ENCODE data around the gene ZIC4.
A peak's percentile ranks its signal among the peaks of the same experiment; 100 is the strongest.

ZIC4 gene

GRCh38 chr3:147422196-147422595, 15.9 kb upstream of the ZIC4 start:
- Mint-ChIP-seq H3K27ac (no peak overlapping the region), H3K4me1 (peaks cover 4 to 7% of the 10 kb centered on the region in 2 donors), H3K9me3 (peaks cover 4% of the 10 kb centered on the region in 2 donors), H3K4me3 (no peak overlapping the region), H3K36me3 (peaks cover 2 to 3% of the 10 kb centered on the region in 2 donors), H3K27me3 (peaks cover 54 to 73% of the 10 kb centered on the region in 2 donors)
- DNase-seq (no peak), ATAC-seq (replicated peaks) (no peak)

GRCh38 chr3:147421184-147421912, 15.0 kb upstream of the ZIC4 start:
- no peak for DNase-seq
- H3K4me1 Mint-ChIP-seq: peaks cover 4 to 7% of the 10 kb centered on the region in 2 donors

GRCh38 chr3:147420353-147421183, 14.2 kb upstream of the ZIC4 start:
- H3K4me1 Mint-ChIP-seq: peaks cover 4 to 7% of the 10 kb centered on the region in 2 donors
- no peak for DNase-seq
- H3K9me3 Mint-ChIP-seq: peaks cover 4% of the 10 kb centered on the region in 2 donors
- no peak overlapping the region for H3K4me3 Mint-ChIP-seq
- H3K27ac Mint-ChIP-seq: peak overlapping the region; percentile 67
- ATAC-seq (replicated peaks): no peak
- H3K36me3 Mint-ChIP-seq: peaks cover 2 to 3% of the 10 kb centered on the region in 2 donors
- H3K27me3 Mint-ChIP-seq: peaks cover 54 to 81% of the 10 kb centered on the region in 2 donors

More at GRCh38 chr3:147421184-147421912, 15.0 kb upstream of the ZIC4 start:
- Mint-ChIP-seq H3K4me3 (no peak overlapping the region), H3K9me3 (peaks cover 4% of the 10 kb centered on the region in 2 donors), H3K36me3 (peaks cover 2 to 3% of the 10 kb centered on the region in 2 donors), H3K27ac (peak overlapping the region; percentile 31), H3K27me3 (peaks cover 54 to 80% of the 10 kb centered on the region in 2 donors)
- no peak for ATAC-seq (replicated peaks)

- peaks cover 4% of the 10 kb centered on the region in 2 donors for H3K9me3 Mint-ChIP-seq
- peaks cover 4 to 7% of the 10 kb centered on the region in 2 donors for H3K4me1 Mint-ChIP-seq
- H3K27ac Mint-ChIP-seq: peak overlapping the region; percentile 49
- DNase-seq (no peak), ATAC-seq (replicated peaks) (no peak)
- H3K36me3 Mint-ChIP-seq: peaks cover 2 to 3% of the 10 kb centered on the region in 2 donors
- peak overlapping the region; percentile 11 to 39 for H3K4me3 Mint-ChIP-seq
- peaks cover 58 to 86% of the 10 kb centered on the region in 2 donors for H3K27me3 Mint-ChIP-seq
These were observed 13.5 kb upstream of the ZIC4 start for GRCh38 chr3:147419781-147420224.

- Mint-ChIP-seq H3K4me3 (peak overlapping the region; percentile 11 to 39), H3K36me3 (peaks cover 2 to 3% of the 10 kb centered on the region in 2 donors), H3K4me1 (peaks cover 4 to 7% of the 10 kb centered on the region in 2 donors), H3K27me3 (peaks cover 63 to 86% of the 10 kb centered on the region in 2 donors), H3K9me3 (peaks cover 4% of the 10 kb centered on the region in 2 donors), H3K27ac (peak overlapping the region; percentile 77)
- no peak for ATAC-seq (replicated peaks)
- DNase-seq: no peak
These were observed 12.7 kb upstream of the ZIC4 start for GRCh38 chr3:147418808-147419701.

GRCh38 chr3:147418371-147418781, 12.0 kb upstream of the ZIC4 start:
- H3K27ac Mint-ChIP-seq: peak overlapping the region; percentile 77
- H3K4me3 Mint-ChIP-seq: no peak overlapping the region
- DNase-seq (no peak), ATAC-seq (replicated peaks) (no peak)
- peaks cover 0 to 3% of the 10 kb centered on the region in 2 donors for H3K36me3 Mint-ChIP-seq
- peaks cover 60 to 85% of the 10 kb centered on the region in 2 donors for H3K27me3 Mint-ChIP-seq
- H3K9me3 Mint-ChIP-seq: peaks cover 2 to 4% of the 10 kb centered on the region in 2 donors
- H3K4me1 Mint-ChIP-seq: peaks cover 5 to 12% of the 10 kb centered on the region in 2 donors

GRCh38 chr3:147417551-147418295, 11.4 kb upstream of the ZIC4 start:
- DNase-seq (no peak), ATAC-seq (replicated peaks) (no peak)
- H3K4me3 Mint-ChIP-seq: no peak overlapping the region

GRCh38 chr3:147416931-147417330, 10.6 kb upstream of the ZIC4 start:
- H3K4me1 Mint-ChIP-seq: peaks cover 11 to 22% of the 10 kb centered on the region in 2 donors
- H3K27me3 Mint-ChIP-seq: peaks cover 57 to 83% of the 10 kb centered on the region in 2 donors
- H3K36me3 Mint-ChIP-seq: peaks cover 0 to 3% of the 10 kb centered on the region in 2 donors
- H3K9me3 Mint-ChIP-seq: peaks cover 4% of the 10 kb centered on the region in 2 donors
- DNase-seq (no peak), ATAC-seq (replicated peaks) (no peak)
- H3K27ac Mint-ChIP-seq: no peak overlapping the region
- no peak overlapping the region for H3K4me3 Mint-ChIP-seq

More at GRCh38 chr3:147417551-147418295, 11.4 kb upstream of the ZIC4 start:
- H3K27ac Mint-ChIP-seq: no peak overlapping the region
- peaks cover 0 to 3% of the 10 kb centered on the region in 2 donors for H3K36me3 Mint-ChIP-seq
- peaks cover 8 to 17% of the 10 kb centered on the region in 2 donors for H3K4me1 Mint-ChIP-seq
- H3K9me3 Mint-ChIP-seq: peaks cover 2 to 4% of the 10 kb centered on the region in 2 donors
- peaks cover 60 to 85% of the 10 kb centered on the region in 2 donors for H3K27me3 Mint-ChIP-seq

GRCh38 chr3:147415874-147416273, 9.5 kb upstream of the ZIC4 start:
- no peak for DNase-seq
- no peak overlapping the region for H3K27ac Mint-ChIP-seq

GRCh38 chr3:147415286-147415685, 8.9 kb upstream of the ZIC4 start:
- Mint-ChIP-seq H3K9me3 (peaks cover 4 to 6% of the 10 kb centered on the region in 2 donors), H3K4me1 (peaks cover 18 to 37% of the 10 kb centered on the region in 2 donors), H3K4me3 (no peak overlapping the region), H3K27ac (no peak overlapping the region), H3K27me3 (peaks cover 60 to 86% of the 10 kb centered on the region in 2 donors), H3K36me3 (peaks cover 1 to 15% of the 10 kb centered on the region in 2 donors)
- DNase-seq (no peak), ATAC-seq (replicated peaks) (no peak)

More at GRCh38 chr3:147415874-147416273, 9.5 kb upstream of the ZIC4 start:
- H3K36me3 Mint-ChIP-seq: peaks cover 1 to 13% of the 10 kb centered on the region in 2 donors
- peaks cover 18 to 32% of the 10 kb centered on the region in 2 donors for H3K4me1 Mint-ChIP-seq
- H3K27me3 Mint-ChIP-seq: peaks cover 61 to 85% of the 10 kb centered on the region in 2 donors
- peaks cover 4 to 6% of the 10 kb centered on the region in 2 donors for H3K9me3 Mint-ChIP-seq
- H3K4me3 Mint-ChIP-seq: no peak overlapping the region
- ATAC-seq (replicated peaks): no peak

- Mint-ChIP-seq H3K9me3 (peaks cover 1 to 4% of the 10 kb centered on the region in 2 donors), H3K4me3 (no peak overlapping the region), H3K27me3 (peaks cover 53 to 83% of the 10 kb centered on the region in 2 donors), H3K4me1 (peaks cover 15 to 33% of the 10 kb centered on the region in 2 donors), H3K36me3 (peaks cover 1 to 13% of the 10 kb centered on the region in 2 donors), H3K27ac (peak overlapping the region; percentile 59)
- no peak for DNase-seq
- ATAC-seq (replicated peaks): no peak
These were observed 8.2 kb upstream of the ZIC4 start for GRCh38 chr3:147414390-147415138.

- DNase-seq (no peak), ATAC-seq (replicated peaks) (no peak)
- H3K9me3 Mint-ChIP-seq: peaks cover 0 to 4% of the 10 kb centered on the region in 2 donors
- H3K27ac Mint-ChIP-seq: peak overlapping the region; percentile 82
- H3K4me1 Mint-ChIP-seq: peaks cover 14 to 36% of the 10 kb centered on the region in 2 donors
- H3K27me3 Mint-ChIP-seq: peaks cover 57 to 83% of the 10 kb centered on the region in 2 donors
- peak overlapping the region; percentile 58 for H3K4me3 Mint-ChIP-seq
- H3K36me3 Mint-ChIP-seq: peaks cover 5 to 17% of the 10 kb centered on the region in 2 donors
These were observed 7.5 kb upstream of the ZIC4 start for GRCh38 chr3:147413686-147414389.

All from stimulated activated naive B cell treated with anti-CD40 and anti-IgM and Interleukin-4, amounts not matched to agents 10 μg/mL and 1 μg/mL and 100 μg/mL, for 72 hours (primary cell).